Kidney (tissue), 22 donors: ENCODE data around the gene POGLUT2. TPM values are rescaled to one million over a fixed set of nuclear protein-coding genes. Genes with fewer than 3 reads are reported as not detected.

Experiments
- DNase-seq, 5 donors: peaks; one replicate each; pipeline ENCODE4 v3.0.0-alpha.2; 2013 to 2020
- FAIRE-seq: peaks from 2 replicates; lab custom pipeline; 2012; peaks lifted over from hg19 to GRCh38; lab: Jason Lieb, UNC
- H3K27ac ChIP-seq, 2 donors: one replicate each; pipeline ENCODE4 v1.7.0; 2013; ENCODE audit warnings: low read depth in 2 of 2, low read length in 2 of 2, inconsistent platforms in 1 of 2
- H3K27me3 ChIP-seq: one replicate; pipeline ENCODE4 v1.7.1; 2013; ENCODE audit warnings: low read length, inconsistent platforms; ENCODE audit not compliant: control insufficient read depth, insufficient read depth
- H3K36me3 ChIP-seq, 3 donors: one replicate each; pipeline versions ENCODE4 v1.7.0 to v1.7.1; 2013; ENCODE audit warnings: low read length in 3 of 3, control low read depth in 1 of 3, inconsistent platforms in 1 of 3; ENCODE audit not compliant: insufficient read depth in 3 of 3, control insufficient read depth in 2 of 3
- H3K4me1 ChIP-seq, 3 donors: one replicate each; pipeline versions ENCODE4 v1.7.0 to v1.7.1; 2013; ENCODE audit warnings: low read length in 3 of 3, inconsistent platforms in 1 of 3, low read depth in 1 of 3; ENCODE audit not compliant: control insufficient read depth in 2 of 3, insufficient read depth in 2 of 3
- H3K4me3 ChIP-seq, 3 donors: one replicate each; pipeline versions ENCODE4 v1.7.0 to v1.8.1; 2013; ENCODE audit warnings: low read length in 3 of 3, control low read depth in 1 of 3, inconsistent platforms in 1 of 3
- H3K9ac ChIP-seq, 3 donors: one replicate each; pipeline versions ENCODE4 v1.7.0 to v1.7.1; 2013; ENCODE audit warnings: low read length in 3 of 3, control low read depth in 1 of 3, inconsistent platforms in 1 of 3
- H3K9me3 ChIP-seq, 3 donors: one replicate each; pipeline versions ENCODE4 v1.7.0 to v1.7.1; 2013; ENCODE audit warnings: low read length in 3 of 3, control low read depth in 1 of 3, inconsistent platforms in 1 of 3; ENCODE audit not compliant: control insufficient read depth in 2 of 3, insufficient read depth in 1 of 3
- CTCF ChIP-seq: IDR thresholded peaks from 3 replicates; pipeline ENCODE4 v1.5.1; 2012; ENCODE audit warnings: mild to moderate bottlenecking, moderate library complexity, borderline replicate concordance; ENCODE audit not compliant: insufficient read depth; ENCODE audit errors: extremely low read depth
- intact Hi-C: fragments of 100-400 bp; cut with DNase I; formaldehyde crosslinking; loops from one replicate; pipeline ENCODE4 v1.11.1; 2022
- long read RNA-seq, 10 donors: library from polyadenylated mRNA in 1 of 10; unstranded in 1 of 10; transcript quantifications; one replicate each; pipeline ENCODE4 v2.0.0 and lab custom pipeline, GENCODE V29; 2021 to 2026
- polyA plus RNA-seq: library from polyadenylated mRNA; stranded (reverse); fragments of 350-450 nt; fragmentation: Illumina TruSeq; extraction: RNeasy Lipid Tissue Mini Kit (QIAGEN cat#74804); gene quantifications from one replicate; pipeline ENCODE4 v1.2.3, GENCODE V29; 2014; ENCODE audit warnings: low read depth, low replicate concordance; ENCODE audit not compliant: insufficient read depth
- total RNA-seq: library from RNA; stranded (reverse); fragmentation: NEBNext Ultra II Directional; extraction: Animal tissue kit (Norgen Biotek cat#: 25700); gene quantifications from one replicate; pipeline ENCODE4 v1.2.1, GENCODE V29; 2021
- donor health status: control.
- donor health status: control.
- donor health status: control.
- donor health status: control.
- donor health status: control.
- donor health status: DM: yes; HTN: yes; CAD: no.
- donor health status: Normal renal cell carcinoma (clear cell type).

The POGLUT2 gene
- total RNA-seq = 7.0 TPM
- polyA plus RNA-seq = 4.9 TPM
- long read RNA-seq, donor 1, transcript KDELC1-201 (10 exons, 2,060 nt) = major isoform, 7 of 7 reads
- long read RNA-seq, donor 1, partial matches to known transcripts = 0 of 7 reads
- long read RNA-seq, donor 1, other reads (novel, unspliced or antisense) = 0 of 7 reads
- long read RNA-seq, donor 2, partial matches to known transcripts = 0 of 3 reads
- long read RNA-seq, donor 2, other reads (novel, unspliced or antisense) = 0 of 3 reads
- long read RNA-seq, donor 3, transcript KDELC1-201 (10 exons, 2,060 nt) = major isoform, 6 of 6 reads
- long read RNA-seq, donor 3, partial matches to known transcripts = 0 of 6 reads
- long read RNA-seq, donor 3, other reads (novel, unspliced or antisense) = 0 of 6 reads
- long read RNA-seq, donor 4, partial matches to known transcripts = 0 of 2 reads
- long read RNA-seq, donor 4, other reads (novel, unspliced or antisense) = 0 of 2 reads
- long read RNA-seq, donor 5 = 0 reads
- long read RNA-seq, donor 6, transcript KDELC1-201 (10 exons, 2,060 nt) = major isoform, 11 of 11 reads
- long read RNA-seq, donor 6, partial matches to known transcripts = 0 of 11 reads
- long read RNA-seq, donor 6, other reads (novel, unspliced or antisense) = 0 of 11 reads
- long read RNA-seq, donor 7, partial matches to known transcripts = 2 of 5 reads
- long read RNA-seq, donor 7, other reads (novel, unspliced or antisense) = 1 of 5 reads
- long read RNA-seq, donor 8, transcript KDELC1-201 (10 exons, 2,060 nt) = major isoform, 11 of 11 reads
- long read RNA-seq, donor 8, partial matches to known transcripts = 0 of 11 reads
- long read RNA-seq, donor 8, other reads (novel, unspliced or antisense) = 0 of 11 reads
- long read RNA-seq, donor 9 = 0 reads
- long read RNA-seq, donor 10, transcript KDELC1-201 (10 exons, 2,060 nt) = major isoform, 6 of 6 reads
- long read RNA-seq, donor 10, partial matches to known transcripts = 0 of 6 reads
- long read RNA-seq, donor 10, other reads (novel, unspliced or antisense) = 0 of 6 reads

- intact Hi-C loops = no loop called here
- H3K36me3 ChIP-seq = no peaks in the 10 kb centered on the region
- H3K9ac ChIP-seq = peak within 1 kb of the TSS; percentile 51 to 77 (median 63)
- DNase-seq (peak; percentile 95 to 97 (median 97)), FAIRE-seq (peak; percentile 54)
- peak within 1 kb of the TSS; percentile 68 to 76 for H3K27ac ChIP-seq
- peaks cover 0 to 12% (median 0%) of the 10 kb centered on the region in 3 donors for H3K4me1 ChIP-seq
- TF ChIP-seq CTCF = no peak
- H3K27me3 ChIP-seq = no peaks in the 10 kb centered on the region
- no peaks in the 10 kb centered on the region for H3K9me3 ChIP-seq
- peak within 1 kb of the TSS; percentile 81 to 90 (median 83) for H3K4me3 ChIP-seq
Observed at GRCh38 chr13:102798581-102799425, at the start of gene POGLUT2, which contains the start of gene BIVM. Gene POGLUT2, minus strand, starts transcription at chr13:102798976. Its CDS starts 306 bp downstream, at chr13:102798670. Gene BIVM, plus strand, starts transcription at chr13:102799119. Its CDS starts 8,149 bp downstream, at chr13:102807268.

- Histone ChIP-seq H3K4me3 (peak overlapping the region; percentile 95 to 100 (median 99)), H3K27me3 (no peaks in the 10 kb centered on the region), H3K9ac (peak overlapping the region; percentile 23 to 100 (median 30)), H3K9me3 (no peaks in the 10 kb centered on the region), H3K4me1 (peaks cover 0 to 7% (median 5%) of the 10 kb centered on the region in 3 donors), H3K36me3 (peaks cover 0 to 2% (median 0%) of the 10 kb centered on the region in 3 donors), H3K27ac (peak overlapping the region in 1 of 2 donors; percentile 91)
- peak; percentile 93 for FAIRE-seq
- intact Hi-C loops = no loop called here
- peak; percentile 71 for TF ChIP-seq CTCF
- DNase-seq = peak in 2 of 5 donors; percentile 67 to 72
Observed at GRCh38 chr13:102847272-102848234, 48.8 kb upstream of the POGLUT2 start.
